HepG2 (cell line): ENCODE measurements around the gene GRIA2. TPM values are rescaled to one million over a fixed set of nuclear protein-coding genes. Genes with fewer than 3 reads are reported as not detected.
"Not testable (repeated sequence)": the region's sequence is repeated elsewhere in the genome, so short reads cannot be mapped to it uniquely, and the experiment has no call there.

Experiments
- ATAC-seq: fragments of 200-7000 bp; cut with Tn5 transposase; 3 replicates; pipeline ENCODE4 v1.9.1; 2020; ENCODE audit warnings: mild to moderate bottlenecking, moderate library complexity
- BruUV-seq: library from RNA; stranded (reverse); fragments of 400-500 nt; replicated peaks from 2 replicates; lab custom pipeline; 2021; lab: Mats Ljungman, UMichigan
- CTCF ChIA-PET: fragments of 300-600 bp; formaldehyde crosslinking; extraction: SDS; loops from one replicate; lab custom pipeline; 2021; ENCODE audit warnings: low total read pairs, inconsistent platforms, low intra/inter-chr PET ratio; lab: Yijun Ruan, JAX
- POLR2A ChIA-PET: fragments of 350-600 bp; sonication (Branson Sonifier 250); formaldehyde crosslinking; loops from one replicate; lab custom pipeline; 2020; ENCODE audit warnings: antibody characterized with exemption, inconsistent platforms; lab: Yijun Ruan, JAX
- DNase-seq: peaks from one replicate; pipeline ENCODE4 v3.0.0-alpha.2; 2015; ENCODE audit warnings: low spot score
- FAIRE-seq: peaks from 3 replicates; lab custom pipeline; 2011; peaks lifted over from hg19 to GRCh38; lab: Jason Lieb, UNC
- H2AFZ ChIP-seq: one replicate; pipeline ENCODE4 v1.6.1; 2011; ENCODE audit warnings: low read length, inconsistent platforms
- H3K27ac ChIP-seq: fragments of 300-600 bp; 3 replicates; pipeline ENCODE4 v1.8.0; 2011; ENCODE audit warnings: mixed run types, mild to moderate bottlenecking, mixed read lengths, low read length, inconsistent platforms; ENCODE audit not compliant: insufficient read depth; ENCODE audit errors: extremely low read length
- H3K27me3 ChIP-seq, 2 experiments: fragments of 200-600 bp in 1 of 2; 2 replicates in 1 of 2; 3 replicates in 1 of 2; pipeline versions ENCODE4 v1.6.0 to v1.8.0; 2011; ENCODE audit warnings: low read length in 2 of 2, mild to moderate bottlenecking in 2 of 2, moderate library complexity in 2 of 2, inconsistent platforms in 1 of 2; ENCODE audit not compliant: insufficient read depth in 2 of 2, control insufficient read depth in 1 of 2
- H3K36me3 ChIP-seq, 2 experiments: fragments of 200-600 bp in 1 of 2; replicated peaks in 1 of 2; 2 replicates in 1 of 2; 3 replicates in 1 of 2; pipeline versions ENCODE4 v1.5.1 to v1.8.0; 2011; ENCODE audit warnings: low read length in 2 of 2, inconsistent platforms in 1 of 2; ENCODE audit not compliant: insufficient read depth in 2 of 2, control insufficient read depth in 1 of 2
- H3K4me1 ChIP-seq: 2 replicates; pipeline ENCODE4 v1.5.1; 2012; ENCODE audit warnings: low read length, inconsistent platforms; ENCODE audit not compliant: insufficient read depth
- H3K4me2 ChIP-seq: 2 replicates; pipeline ENCODE4 v1.6.0; 2011; ENCODE audit warnings: low read depth, low read length, inconsistent platforms
- H3K4me3 ChIP-seq, 3 experiments: fragments of 200-600 bp in 1 of 3; sonication (generic), shearing (Covaris generic) in 1 of 3; replicated peaks in 1 of 3; 2 replicates each; pipeline ENCODE4 v1.5.1; 2011 to 2016; ENCODE audit warnings: low read length in 3 of 3, inconsistent platforms in 2 of 3, low read depth in 2 of 3, mild to moderate bottlenecking in 2 of 3, control low read depth in 1 of 3, mixed read lengths in 1 of 3; ENCODE audit not compliant: insufficient read depth in 1 of 3
- H3K79me2 ChIP-seq: one replicate; pipeline ENCODE4 v1.6.1; 2011; ENCODE audit warnings: low read length, inconsistent platforms; ENCODE audit not compliant: insufficient read depth
- H3K9ac ChIP-seq: 2 replicates; pipeline ENCODE4 v1.6.0; 2011; ENCODE audit warnings: mild to moderate bottlenecking, low read depth, low read length, inconsistent platforms; ENCODE audit not compliant: insufficient read depth
- H3K9me3 ChIP-seq: 2 replicates; pipeline ENCODE4 v1.5.1; 2012; ENCODE audit warnings: mild to moderate bottlenecking, low read length
- H4K20me1 ChIP-seq: 2 replicates; pipeline ENCODE4 v1.6.0; 2011; ENCODE audit warnings: inconsistent platforms, mild to moderate bottlenecking, low read length, moderate library complexity; ENCODE audit not compliant: insufficient read depth
- FOSL1 ChIP-seq: sonication (generic); formaldehyde crosslinking; IDR thresholded peaks from 2 replicates; pipeline ENCODE4 v1.9.0; 2021; ENCODE audit warnings: missing genetic modification reagents, borderline replicate concordance
- FOXA1 ChIP-seq, 2 experiments: fragments of 450-650 bp in 1 of 2; sonication (generic) in 1 of 2; formaldehyde crosslinking in 1 of 2; IDR thresholded peaks; 2 replicates each; pipeline versions ENCODE4 v1.4.0 to v1.6.1; 2016 to 2020; ENCODE audit warnings: missing genetic modification reagents in 1 of 2
- HOXA3 ChIP-seq: sonication (generic); formaldehyde crosslinking; IDR thresholded peaks from 2 replicates; pipeline ENCODE4 v1.5.0; 2020; ENCODE audit warnings: missing genetic modification reagents
- MYC ChIP-seq: sonication (generic); formaldehyde crosslinking; IDR thresholded peaks from 2 replicates; pipeline ENCODE4 v1.9.0; 2021; ENCODE audit warnings: missing genetic modification reagents, borderline replicate concordance
- ZBTB20 ChIP-seq: sonication (generic); formaldehyde crosslinking; IDR thresholded peaks from 2 replicates; pipeline ENCODE4 v1.8.1; 2023; ENCODE audit warnings: missing genetic modification reagents, low read depth, mild to moderate bottlenecking, borderline replicate concordance
- WGBS: methylation state at CpG from one replicate; pipeline ENCODE4 v1.1.6; 2017; ENCODE audit warnings: low lambda C conversion rate; 5-methylcytosine and 5-hydroxymethylcytosine counted together
- in situ Hi-C: cut with HindIII; loops from 2 replicates; pipeline ENCODE4 v1.10.0; 2017; ENCODE audit warnings: low pct_unique_long_range_greater_than_20kb; ENCODE audit not compliant: extremely low pct_ligation_motif_present
- intact Hi-C: fragments of 100-400 bp; cut with micrococcal nuclease; formaldehyde crosslinking; loops from one replicate; pipeline ENCODE4 v1.10.0; 2022; ENCODE audit not compliant: unreplicated experiment
- polyA plus RNA-seq, 8 experiments: library from polyadenylated mRNA; depleted of rRNA in 3 of 8; stranded (reverse) in 7 of 8; unstranded in 1 of 8; fragments of >200 nt; fragmentation: Illumina TruSeq in 4 of 8; extraction: Trizol in 4 of 8; gene quantifications; 2 replicates each; pipeline versions ENCODE4 v1.2.1 to v1.2.3, GENCODE V29; 2011 to 2016; ENCODE audit warnings: low read depth in 4 of 8, missing spikeins in 1 of 8, mixed read lengths in 1 of 8; ENCODE audit not compliant: insufficient read depth in 1 of 8
- total RNA-seq, 5 experiments: library from RNA; depleted of rRNA; stranded (reverse); fragments of >200 nt; fragmentation: Illumina TruSeq; extraction: Trizol; gene quantifications; 2 replicates each; pipeline ENCODE4 v1.2.3, GENCODE V29; 2016; ENCODE audit warnings: low read depth in 1 of 5
- TF ChIP-seq, protein P1 (sequence below): IDR thresholded peaks from 2 replicates; pipeline ENCODE4 v1.6.1; 2016; ENCODE audit warnings: control low read depth
- TF ChIP-seq, protein P2 (sequence below): sonication (generic); formaldehyde crosslinking; IDR thresholded peaks from 2 replicates; pipeline ENCODE4 v1.5.1; 2020; ENCODE audit warnings: missing genetic modification reagents, mild to moderate bottlenecking, borderline replicate concordance
- TF ChIP-seq, protein P3 (sequence below): sonication (generic); formaldehyde crosslinking; IDR thresholded peaks from 2 replicates; pipeline ENCODE4 v1.4.0; 2020; ENCODE audit warnings: missing genetic modification reagents, borderline replicate concordance

Gene GRIA2
- total and polyA plus RNA-seq, 2 of the 13 experiments (the other 11 are each of a cell fraction or from before 2014, with no cell fraction given): not detected

DNA sequence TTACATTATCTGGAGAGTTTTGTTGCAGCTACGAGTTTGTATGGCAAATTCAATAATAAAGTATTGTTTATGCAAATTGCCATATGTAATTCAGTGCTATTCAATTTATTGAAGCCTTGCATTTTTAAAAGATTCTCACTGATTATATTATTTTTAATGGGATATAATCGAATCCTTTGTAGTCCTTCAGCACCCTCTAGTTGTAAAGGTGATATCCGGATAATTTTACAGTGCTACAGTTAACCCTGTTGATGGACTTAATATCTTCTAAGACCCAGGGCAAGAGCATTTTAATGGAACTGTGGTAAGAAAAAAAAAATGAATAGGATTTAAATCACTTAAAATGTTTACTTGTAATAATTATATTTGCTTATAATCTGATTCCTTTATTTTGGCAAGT lies 48.5 kb upstream of the GRIA2 start (continued):
- TF ChIP-seq, protein P1, sequence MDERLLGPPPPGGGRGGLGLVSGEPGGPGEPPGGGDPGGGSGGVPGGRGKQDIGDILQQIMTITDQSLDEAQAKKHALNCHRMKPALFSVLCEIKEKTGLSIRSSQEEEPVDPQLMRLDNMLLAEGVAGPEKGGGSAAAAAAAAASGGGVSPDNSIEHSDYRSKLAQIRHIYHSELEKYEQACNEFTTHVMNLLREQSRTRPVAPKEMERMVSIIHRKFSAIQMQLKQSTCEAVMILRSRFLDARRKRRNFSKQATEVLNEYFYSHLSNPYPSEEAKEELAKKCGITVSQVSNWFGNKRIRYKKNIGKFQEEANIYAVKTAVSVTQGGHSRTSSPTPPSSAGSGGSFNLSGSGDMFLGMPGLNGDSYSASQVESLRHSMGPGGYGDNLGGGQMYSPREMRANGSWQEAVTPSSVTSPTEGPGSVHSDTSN (CRISPR knock-in tag): no peak
- TF ChIP-seq FOSL1 (CRISPR knock-in tag) (no peak), ZBTB20 (no peak)
- TF ChIP-seq, protein P2, sequence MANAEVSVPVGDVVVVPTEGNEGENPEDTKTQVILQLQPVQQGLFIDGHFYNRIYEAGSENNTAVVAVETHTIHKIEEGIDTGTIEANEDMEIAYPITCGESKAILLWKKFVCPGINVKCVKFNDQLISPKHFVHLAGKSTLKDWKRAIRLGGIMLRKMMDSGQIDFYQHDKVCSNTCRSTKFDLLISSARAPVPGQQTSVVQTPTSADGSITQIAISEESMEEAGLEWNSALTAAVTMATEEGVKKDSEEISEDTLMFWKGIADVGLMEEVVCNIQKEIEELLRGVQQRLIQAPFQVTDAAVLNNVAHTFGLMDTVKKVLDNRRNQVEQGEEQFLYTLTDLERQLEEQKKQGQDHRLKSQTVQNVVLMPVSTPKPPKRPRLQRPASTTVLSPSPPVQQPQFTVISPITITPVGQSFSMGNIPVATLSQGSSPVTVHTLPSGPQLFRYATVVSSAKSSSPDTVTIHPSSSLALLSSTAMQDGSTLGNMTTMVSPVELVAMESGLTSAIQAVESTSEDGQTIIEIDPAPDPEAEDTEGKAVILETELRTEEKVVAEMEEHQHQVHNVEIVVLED (CRISPR knock-in tag): no peak

DNA sequence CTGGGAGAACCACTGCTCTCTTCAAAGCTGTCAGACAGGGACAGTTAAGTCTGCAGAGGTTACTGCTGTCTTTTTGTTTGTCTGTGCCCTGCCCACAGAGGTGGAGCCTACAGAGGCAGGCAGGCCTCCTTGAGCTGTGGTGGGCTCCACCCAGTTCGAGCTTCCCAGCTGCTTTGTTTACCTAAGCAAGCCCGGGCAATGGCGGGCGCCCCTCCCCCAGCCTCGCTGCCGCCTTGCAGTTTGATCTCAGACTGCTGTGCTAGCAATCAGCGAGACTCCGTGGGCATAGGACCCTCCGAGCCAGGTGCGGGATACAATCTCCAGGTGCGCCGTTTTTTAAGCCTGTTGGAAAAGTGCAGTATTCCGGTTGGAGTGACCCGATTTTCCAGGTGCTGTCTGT lies 40.3 kb upstream of the GRIA2 start:
- H3K9ac ChIP-seq; H3K79me2 ChIP-seq; H3K36me3 ChIP-seq; H3K4me3 ChIP-seq; CTCF ChIA-PET; H2AFZ ChIP-seq; H3K27me3 ChIP-seq; BruUV-seq; H3K9me3 ChIP-seq; DNase-seq; H4K20me1 ChIP-seq; intact Hi-C loops; in situ Hi-C loops; FAIRE-seq; H3K27ac ChIP-seq; ATAC-seq; H3K4me1 ChIP-seq; POLR2A ChIA-PET; TF ChIP-seq FOXA1 (IDR thresholded peaks at IDR 0.05): not testable (repeated sequence)
- peak overlapping the region; percentile 45 for H3K4me2 ChIP-seq
- TF ChIP-seq MYC (CRISPR knock-in tag): peak; percentile 22; the same call in 1 of the 2 replicates
- TF ChIP-seq HOXA3 (CRISPR knock-in tag): peak; percentile 20; the same call in 1 of the 2 replicates
- TF ChIP-seq, protein P3, sequence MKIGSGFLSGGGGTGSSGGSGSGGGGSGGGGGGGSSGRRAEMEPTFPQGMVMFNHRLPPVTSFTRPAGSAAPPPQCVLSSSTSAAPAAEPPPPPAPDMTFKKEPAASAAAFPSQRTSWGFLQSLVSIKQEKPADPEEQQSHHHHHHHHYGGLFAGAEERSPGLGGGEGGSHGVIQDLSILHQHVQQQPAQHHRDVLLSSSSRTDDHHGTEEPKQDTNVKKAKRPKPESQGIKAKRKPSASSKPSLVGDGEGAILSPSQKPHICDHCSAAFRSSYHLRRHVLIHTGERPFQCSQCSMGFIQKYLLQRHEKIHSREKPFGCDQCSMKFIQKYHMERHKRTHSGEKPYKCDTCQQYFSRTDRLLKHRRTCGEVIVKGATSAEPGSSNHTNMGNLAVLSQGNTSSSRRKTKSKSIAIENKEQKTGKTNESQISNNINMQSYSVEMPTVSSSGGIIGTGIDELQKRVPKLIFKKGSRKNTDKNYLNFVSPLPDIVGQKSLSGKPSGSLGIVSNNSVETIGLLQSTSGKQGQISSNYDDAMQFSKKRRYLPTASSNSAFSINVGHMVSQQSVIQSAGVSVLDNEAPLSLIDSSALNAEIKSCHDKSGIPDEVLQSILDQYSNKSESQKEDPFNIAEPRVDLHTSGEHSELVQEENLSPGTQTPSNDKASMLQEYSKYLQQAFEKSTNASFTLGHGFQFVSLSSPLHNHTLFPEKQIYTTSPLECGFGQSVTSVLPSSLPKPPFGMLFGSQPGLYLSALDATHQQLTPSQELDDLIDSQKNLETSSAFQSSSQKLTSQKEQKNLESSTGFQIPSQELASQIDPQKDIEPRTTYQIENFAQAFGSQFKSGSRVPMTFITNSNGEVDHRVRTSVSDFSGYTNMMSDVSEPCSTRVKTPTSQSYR (CRISPR knock-in tag): peak; percentile 81; the same call in 1 of the 2 replicates
- TF ChIP-seq FOXA1 (CRISPR knock-in tag; IDR thresholded peaks at IDR 0.05): peak; percentile 56; the same call in 1 of the 2 replicates
- no CpG with 5 or more reads among the region's 14 CpGs for WGBS
